Right lobe of liver (tissue), 6 donors: ENCODE data around the gene CEP350. TPM values are rescaled to one million over a fixed set of nuclear protein-coding genes. Genes with fewer than 3 reads are reported as not detected.

Experiments used
- ATAC-seq, 4 donors: fragments of 200-7000 bp; cut with Tn5 transposase; one replicate each; pipeline ENCODE4 v1.9.1; 2020; ENCODE audit warnings: mild to moderate bottlenecking in 4 of 4, moderate library complexity in 4 of 4
- DNase-seq, 3 donors: peaks; one replicate each; pipeline ENCODE4 v3.0.0-alpha.2; 2020
- H3K27ac ChIP-seq, 3 donors: fragments of 200-600 bp; one replicate each; pipeline ENCODE4 v1.8.0; 2022
- H3K27me3 ChIP-seq, 2 donors: fragments of 200-600 bp; one replicate each; pipeline ENCODE4 v1.8.0; 2022
- H3K36me3 ChIP-seq, 4 donors: fragments of 200-600 bp; sonication (generic) in 1 of 4; one replicate each; pipeline versions ENCODE4 v1.5.1 to v1.8.0; 2017 to 2022; ENCODE audit warnings: control low read depth in 1 of 4
- H3K4me1 ChIP-seq, 4 donors: fragments of 200-600 bp; sonication (generic) in 1 of 4; one replicate each; pipeline versions ENCODE4 v1.5.1 to v1.8.0; 2017 to 2022; ENCODE audit warnings: control low read depth in 1 of 4
- H3K4me3 ChIP-seq, 3 donors: fragments of 200-600 bp; one replicate each; pipeline ENCODE4 v1.8.0; 2022
- H3K9me3 ChIP-seq, 4 donors: fragments of 200-600 bp; sonication (generic) in 1 of 4; one replicate each; pipeline versions ENCODE4 v1.5.1 to v1.8.0; 2017 to 2022; ENCODE audit warnings: control low read depth in 1 of 4
- CTCF ChIP-seq, 4 donors: fragments of 200-600 bp in 3 of 4; fragments of 450-650 bp in 1 of 4; IDR thresholded peaks; one replicate each; pipeline versions ENCODE4 v1.5.1 to v1.8.0; 2016 to 2022; ENCODE audit warnings: antibody characterized with exemption in 4 of 4, mild to moderate bottlenecking in 2 of 4
- POLR2A ChIP-seq: fragments of 450-650 bp; IDR thresholded peaks from one replicate; pipeline ENCODE4 v1.6.1; 2017; ENCODE audit warnings: antibody characterized with exemption, mild to moderate bottlenecking
- WGBS: methylation state at CpG from one replicate; pipeline ENCODE4 v1.1.6; 2018; ENCODE audit warnings: low coverage, low lambda C conversion rate; ENCODE audit not compliant: insufficient coverage; ENCODE audit errors: missing lambda C conversion rate; 5-methylcytosine and 5-hydroxymethylcytosine counted together
- intact Hi-C, 2 donors: fragments of 100-400 bp; cut with DNase I; formaldehyde crosslinking; loops; one replicate each; pipeline versions ENCODE4 v1.11.2 to v1.14.1; 2022
- total RNA-seq, 6 experiments: library from RNA; depleted of rRNA in 2 of 6; stranded (reverse); fragments of >200 nt in 2 of 6; fragmentation: NEBNext Ultra II Directional in 3 of 6; extraction: Animal tissue kit (Norgen Biotek cat#: 25700) in 3 of 6; gene quantifications; one replicate each; pipeline versions ENCODE4 v1.1.0 to v1.2.4, GENCODE V29; 2016 to 2023
- donor health status: DM: no; HTN: yes; CAD: no.
- donor health status: DM: no; HTN: no; CAD: no.
- donor health status: DM: no; HTN: no; CAD: no.
- donor health status: DM: no; HTN: yes; CAD: no.
- donor health status: DM: no; HTN: yes; CAD: no.

CEP350 gene
- total RNA-seq, 6 experiments from 2014 or later: 15.6 to 24.6 (median 21.3) TPM

GRCh38 chr1:180040034-180040433 is 85.4 kb downstream of the CEP350 start:
- no peak for TF ChIP-seq CTCF (IDR thresholded peaks at IDR 0.05)
- H3K27ac ChIP-seq: no peak overlapping the region
- H3K36me3 ChIP-seq: peaks cover 0 to 44% (median 19%) of the 10 kb centered on the region in 4 donors
- no peaks in the 10 kb centered on the region for H3K4me1 ChIP-seq
- ATAC-seq: no peak
- H3K27me3 ChIP-seq: no peaks in the 10 kb centered on the region
- intact Hi-C loops: no loop called here
- WGBS: 100% methylated on average over 3 of the region's 3 CpGs
- H3K4me3 ChIP-seq: no peak overlapping the region
- H3K9me3 ChIP-seq: no peaks in the 10 kb centered on the region
- no peak for DNase-seq

- WGBS: 83% methylated on average over 5 of the region's 5 CpGs
- no peak for TF ChIP-seq CTCF (IDR thresholded peaks at IDR 0.05)
- no peak for TF ChIP-seq POLR2A
- H3K36me3 ChIP-seq: peaks cover 0 to 51% (median 23%) of the 10 kb centered on the region in 4 donors
Observed at GRCh38 chr1:180041582-180041981, 87.0 kb downstream of the CEP350 start.

DNA sequence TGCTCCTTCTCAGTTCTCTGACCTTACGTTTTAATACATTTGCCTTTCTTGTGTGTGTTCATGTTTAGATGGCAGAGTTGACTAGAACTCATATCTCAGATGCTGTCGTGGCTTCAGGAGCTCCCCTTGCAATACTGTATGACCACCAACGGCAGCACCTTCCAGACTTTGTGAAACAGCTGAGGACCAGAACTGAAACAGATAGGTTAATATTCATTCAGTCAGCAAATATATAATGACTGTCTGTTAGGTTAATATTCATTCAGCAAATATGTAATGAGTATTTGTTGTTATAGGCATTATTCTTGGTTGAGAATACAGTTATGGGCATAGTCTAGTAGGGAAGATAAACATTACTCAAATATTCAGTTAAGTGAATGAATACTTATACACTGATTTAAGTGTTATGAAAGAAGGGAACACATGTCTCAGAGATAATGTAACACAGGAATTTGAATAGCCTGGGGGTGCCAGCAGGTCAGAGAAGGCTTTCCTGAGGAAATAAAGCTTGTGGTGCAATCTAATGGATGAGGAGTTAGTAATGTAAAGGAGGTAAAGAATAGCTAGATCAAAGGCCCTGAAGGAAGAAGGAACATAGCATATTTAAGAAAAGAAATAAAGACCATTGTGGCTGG is 88.5 kb downstream of the CEP350 start:
- Histone ChIP-seq H3K9me3 (no peaks in the 10 kb centered on the region), H3K27ac (no peak overlapping the region), H3K4me3 (no peak overlapping the region), H3K4me1 (no peaks in the 10 kb centered on the region), H3K27me3 (no peaks in the 10 kb centered on the region), H3K36me3 (peaks cover 0 to 46% (median 23%) of the 10 kb centered on the region in 4 donors)
- DNase-seq: no peak
- ATAC-seq: no peak
- intact Hi-C loops: no loop called here
- TF ChIP-seq POLR2A (no peak), CTCF (IDR thresholded peaks at IDR 0.05) (no peak)
- 89% methylated on average over 3 of the region's 3 CpGs for WGBS

More at GRCh38 chr1:180041582-180041981, 87.0 kb downstream of the CEP350 start:
- intact Hi-C loops: no loop called here
- Histone ChIP-seq H3K9me3 (no peaks in the 10 kb centered on the region), H3K4me3 (no peak overlapping the region), H3K4me1 (no peaks in the 10 kb centered on the region), H3K27ac (no peak overlapping the region), H3K27me3 (no peaks in the 10 kb centered on the region)
- ATAC-seq (no peak), DNase-seq (no peak)

DNA sequence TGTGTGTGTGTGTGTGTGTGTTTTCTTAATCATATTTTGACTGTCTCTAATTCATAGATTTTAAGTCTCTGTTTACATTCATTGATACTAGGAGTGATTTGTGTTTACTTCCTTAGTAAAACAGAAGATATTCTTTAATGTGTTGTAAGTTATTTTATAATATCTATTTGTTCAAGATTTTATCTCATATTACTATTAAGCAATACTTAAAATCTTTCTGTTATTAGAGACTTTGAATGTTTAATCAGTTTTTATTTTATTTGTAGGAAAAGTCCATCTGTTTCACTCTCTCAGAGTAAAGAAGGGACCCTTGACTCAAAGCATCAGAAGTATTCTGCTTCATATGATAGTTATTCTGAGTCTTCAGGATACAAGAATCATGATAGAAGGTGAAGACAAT is 89.2 kb downstream of the CEP350 start:
- Histone ChIP-seq H3K4me3 (no peak overlapping the region), H3K9me3 (no peaks in the 10 kb centered on the region), H3K36me3 (peaks cover 0 to 46% (median 26%) of the 10 kb centered on the region in 4 donors), H3K27ac (no peak overlapping the region), H3K27me3 (no peaks in the 10 kb centered on the region), H3K4me1 (no peaks in the 10 kb centered on the region)
- TF ChIP-seq POLR2A: no peak
- no peak for TF ChIP-seq CTCF (IDR thresholded peaks at IDR 0.05)
- intact Hi-C loops: no loop called here
- ATAC-seq (no peak), DNase-seq (no peak)

DNA sequence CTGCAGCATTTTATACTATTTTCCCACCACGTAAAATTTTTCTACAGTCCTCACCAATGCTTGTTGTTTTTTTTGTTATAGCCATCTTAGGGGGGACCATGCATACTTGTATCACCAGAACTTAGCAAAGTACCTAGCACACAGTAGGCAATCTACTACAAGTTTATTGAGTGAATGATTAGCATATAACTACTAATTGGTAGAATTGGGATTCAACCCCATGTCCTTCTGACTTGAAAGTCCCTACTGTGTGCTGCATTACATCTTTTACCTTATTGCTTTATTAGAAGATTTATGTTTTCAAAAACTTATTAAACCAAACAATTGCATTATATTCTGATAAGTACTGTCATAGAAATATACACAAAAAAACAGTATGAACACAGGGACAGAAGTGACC is 92.1 kb downstream of the CEP350 start:
- Histone ChIP-seq H3K4me1 (no peaks in the 10 kb centered on the region), H3K27ac (no peak overlapping the region), H3K4me3 (no peak overlapping the region), H3K9me3 (no peaks in the 10 kb centered on the region), H3K36me3 (peaks cover 5 to 45% (median 25%) of the 10 kb centered on the region in 4 donors), H3K27me3 (no peaks in the 10 kb centered on the region)
- TF ChIP-seq CTCF (IDR thresholded peaks at IDR 0.05): no peak
- ATAC-seq: no peak
- intact Hi-C loops: no loop called here
- 100% methylated on average over 1 of the region's 1 CpG for WGBS
- DNase-seq: no peak
